H1 (cell line): ENCODE measurements around the gene MRPL36. TPM values are rescaled to one million over a fixed set of nuclear protein-coding genes. Genes with fewer than 3 reads are reported as not detected.

Experiments used
- CTCF ChIA-PET: fragments of 300-600 bp; sonication (Branson Sonifier 250); formaldehyde crosslinking; loops from one replicate; lab custom pipeline; 2021; ENCODE audit not compliant: partially characterized antibody; lab: Charles Lee
- POLR2A ChIA-PET: fragments of 300-600 bp; sonication (Branson Sonifier 250); formaldehyde crosslinking; loops from one replicate; lab custom pipeline; 2021; ENCODE audit warnings: inconsistent platforms; ENCODE audit not compliant: partially characterized antibody; lab: Charles Lee
- DNase-seq, 2 experiments: peaks; one replicate each; pipeline versions ENCODE4 v3.0.0 to v3.0.0-alpha.2; 2010 to 2022; ENCODE audit warnings: low spot score in 2 of 2, low read depth in 1 of 2, mixed read lengths in 1 of 2
- FAIRE-seq: peaks from 2 replicates; lab custom pipeline; 2011; peaks lifted over from hg19 to GRCh38; lab: Jason Lieb, UNC
- H2AFZ ChIP-seq: 2 replicates; pipeline ENCODE4 v1.8.1; 2012; ENCODE audit warnings: low read length, inconsistent platforms
- H2AK5ac ChIP-seq: 2 replicates; pipeline ENCODE4 v1.6.1; 2013; ENCODE audit warnings: low read depth, low read length
- H2BK120ac ChIP-seq: replicated peaks from 2 replicates; pipeline ENCODE3; 2013; ENCODE audit warnings: low read depth, low read length, inconsistent platforms
- H2BK12ac ChIP-seq: 2 replicates; pipeline ENCODE4 v1.6.1; 2013; ENCODE audit warnings: low read depth, low read length
- H2BK15ac ChIP-seq: 2 replicates; pipeline ENCODE4 v1.6.1; 2013; ENCODE audit warnings: low read length
- H2BK20ac ChIP-seq: 2 replicates; pipeline ENCODE4 v1.6.1; 2013; ENCODE audit warnings: low read length
- H2BK5ac ChIP-seq: 2 replicates; pipeline ENCODE4 v1.6.1; 2013; ENCODE audit warnings: low read depth, low read length
- H3K14ac ChIP-seq: 2 replicates; pipeline ENCODE4 v1.6.1; 2013; ENCODE audit warnings: inconsistent platforms; ENCODE audit not compliant: insufficient read length
- H3K18ac ChIP-seq: 2 replicates; pipeline ENCODE4 v1.6.1; 2013; ENCODE audit warnings: low read length; ENCODE audit errors: extremely low read depth
- H3K23ac ChIP-seq: 2 replicates; pipeline ENCODE4 v1.6.1; 2013; ENCODE audit warnings: inconsistent platforms; ENCODE audit not compliant: insufficient read length
- H3K23me2 ChIP-seq: 2 replicates; pipeline ENCODE4 v1.6.1; 2013; ENCODE audit warnings: low read depth, low read length
- H3K27ac ChIP-seq: 2 replicates; pipeline ENCODE4 v1.6.1; 2011; ENCODE audit warnings: low read depth, low read length, inconsistent platforms
- H3K27me3 ChIP-seq, 4 experiments: replicated peaks in 1 of 4; 1 replicate in 1 of 4; 2 replicates in 3 of 4; pipeline versions ENCODE4 v1.6.1 to v1.8.1; 2011 to 2013; ENCODE audit warnings: low read length in 3 of 4, mild to moderate bottlenecking in 3 of 4, inconsistent platforms in 2 of 4, mixed read lengths in 2 of 4, moderate library complexity in 1 of 4; ENCODE audit not compliant: control insufficient read depth in 3 of 4, insufficient read depth in 3 of 4; ENCODE audit errors: extremely low read depth in 1 of 4
- H3K36me3 ChIP-seq, 4 experiments: 2 replicates each; pipeline versions ENCODE4 v1.6.1 to v1.8.1; 2011 to 2013; ENCODE audit warnings: mild to moderate bottlenecking in 4 of 4, low read length in 3 of 4, moderate library complexity in 2 of 4, control low read depth in 1 of 4, inconsistent platforms in 1 of 4; ENCODE audit not compliant: insufficient read depth in 4 of 4, control insufficient read depth in 2 of 4
- H3K4ac ChIP-seq: replicated peaks from 2 replicates; pipeline ENCODE3; 2013; ENCODE audit warnings: low read length, low read depth, mixed read lengths, inconsistent platforms; ENCODE audit not compliant: insufficient read length
- H3K4me1 ChIP-seq, 4 experiments: replicated peaks in 1 of 4; 1 replicate in 1 of 4; 2 replicates in 3 of 4; pipeline versions ENCODE4 v1.6.1 to v1.8.1; 2011 to 2013; ENCODE audit warnings: low read length in 3 of 4, inconsistent platforms in 2 of 4, mixed read lengths in 1 of 4; ENCODE audit not compliant: insufficient read depth in 4 of 4, control insufficient read depth in 3 of 4
- H3K4me2 ChIP-seq, 2 experiments: 2 replicates each; pipeline versions ENCODE4 v1.6.1 to v1.8.1; 2011 to 2013; ENCODE audit warnings: low read depth in 2 of 2, low read length in 2 of 2, control low read depth in 1 of 2, inconsistent platforms in 1 of 2, mild to moderate bottlenecking in 1 of 2; ENCODE audit not compliant: insufficient read depth in 1 of 2
- H3K4me3 ChIP-seq, 4 experiments: fragments of 200-600, 300-600 bp in 1 of 4; sonication (generic), shearing (Covaris generic), sonication (Bioruptor Twin) in 1 of 4; 2 replicates each; pipeline versions ENCODE4 v1.5.1 to v1.8.1; 2011 to 2016; ENCODE audit warnings: low read length in 4 of 4, low read depth in 3 of 4, control low read depth in 2 of 4, inconsistent platforms in 2 of 4, mild to moderate bottlenecking in 2 of 4, mixed read lengths in 1 of 4, moderate library complexity in 1 of 4; ENCODE audit not compliant: insufficient read depth in 2 of 4; ENCODE audit errors: extremely low read depth in 1 of 4
- H3K56ac ChIP-seq: replicated peaks from 2 replicates; pipeline ENCODE3; 2013; ENCODE audit warnings: low read depth, mild to moderate bottlenecking, mixed read lengths, low read length, inconsistent platforms; ENCODE audit not compliant: insufficient read length
- H3K79me1 ChIP-seq: 2 replicates; pipeline ENCODE4 v1.6.1; 2013; ENCODE audit warnings: low read depth, low read length, control low read depth
- H3K79me2 ChIP-seq, 2 experiments: 2 replicates each; pipeline versions ENCODE4 v1.6.1 to v1.8.1; 2012 to 2013; ENCODE audit warnings: low read length in 2 of 2, mild to moderate bottlenecking in 2 of 2, inconsistent platforms in 1 of 2; ENCODE audit not compliant: insufficient read depth in 2 of 2, control insufficient read depth in 1 of 2
- H3K9ac ChIP-seq, 4 experiments: replicated peaks in 1 of 4; 1 replicate in 1 of 4; 2 replicates in 3 of 4; pipeline versions ENCODE4 v1.6.1 to v1.8.1; 2011 to 2013; ENCODE audit warnings: low read depth in 3 of 4, low read length in 3 of 4, control low read depth in 2 of 4, mild to moderate bottlenecking in 2 of 4, moderate library complexity in 2 of 4, inconsistent platforms in 1 of 4; ENCODE audit errors: extremely low read depth in 1 of 4
- H3K9me3 ChIP-seq, 2 experiments: 2 replicates each; pipeline versions ENCODE4 v1.6.1 to v1.8.1; 2012 to 2013; ENCODE audit warnings: mild to moderate bottlenecking in 2 of 2, moderate library complexity in 2 of 2, control low read depth in 1 of 2, inconsistent platforms in 1 of 2, low read depth in 1 of 2, low read length in 1 of 2, mixed read lengths in 1 of 2; ENCODE audit not compliant: insufficient read depth in 2 of 2
- H4K20me1 ChIP-seq, 2 experiments: replicated peaks in 1 of 2; 2 replicates each; pipeline versions ENCODE3 to v1.8.1; 2011 to 2013; ENCODE audit warnings: inconsistent platforms in 2 of 2, low read length in 2 of 2, mild to moderate bottlenecking in 1 of 2; ENCODE audit not compliant: insufficient read depth in 2 of 2, control insufficient read depth in 1 of 2
- H4K5ac ChIP-seq: 2 replicates; pipeline ENCODE4 v1.6.1; 2013; ENCODE audit warnings: low read length, low read depth, mixed read lengths, inconsistent platforms; ENCODE audit not compliant: insufficient read length
- H4K8ac ChIP-seq: 2 replicates; pipeline ENCODE4 v1.8.0; 2013; ENCODE audit warnings: mild to moderate bottlenecking, moderate library complexity, low read length, inconsistent platforms; ENCODE audit not compliant: insufficient read depth; ENCODE audit errors: extremely low read depth
- H4K91ac ChIP-seq: replicated peaks from 2 replicates; pipeline ENCODE3; 2013; ENCODE audit warnings: low read length, mixed read lengths, inconsistent platforms; ENCODE audit not compliant: insufficient read length
- ASH2L ChIP-seq: fragments of 200-600, 300-600 bp; sonication (generic); IDR thresholded peaks from one replicate; pipeline ENCODE4 v1.7.1; 2017; ENCODE audit warnings: low read length
- BACH1 ChIP-seq: IDR thresholded peaks from 2 replicates; pipeline ENCODE4 v1.6.1; 2012; ENCODE audit warnings: low read length, improper control_type of control experiment
- MAX ChIP-seq: IDR thresholded peaks from 2 replicates; pipeline ENCODE4 v1.6.1; 2012; ENCODE audit warnings: inconsistent platforms
- RAD21 ChIP-seq, 2 experiments: IDR thresholded peaks in 1 of 2; conservative IDR thresholded peaks in 1 of 2; 2 replicates each; pipeline ENCODE4 v1.6.1; 2011; ENCODE audit warnings: low read depth in 2 of 2, low read length in 2 of 2, improper control_type of control experiment in 1 of 2, inconsistent platforms in 1 of 2, mild to moderate bottlenecking in 1 of 2, moderate library complexity in 1 of 2
- SAP30 ChIP-seq: fragments of 300-600 bp; sonication (generic); IDR thresholded peaks from 2 replicates; pipeline ENCODE4 v1.7.1; 2012; ENCODE audit warnings: low read length, moderate library complexity, mild to moderate bottlenecking, inconsistent platforms; ENCODE audit not compliant: insufficient read depth, insufficient replicate concordance
- SIN3A ChIP-seq, 2 experiments: IDR thresholded peaks in 1 of 2; conservative IDR thresholded peaks in 1 of 2; 2 replicates each; pipeline ENCODE4 v1.6.1; 2011 to 2012; ENCODE audit warnings: low read length in 2 of 2, improper control_type of control experiment in 1 of 2, low read depth in 1 of 2, mild to moderate bottlenecking in 1 of 2
- TAF1 ChIP-seq: IDR thresholded peaks from 2 replicates; pipeline ENCODE4 v1.6.1; 2011; ENCODE audit warnings: mild to moderate bottlenecking, low read depth, low read length
- USF2 ChIP-seq: IDR thresholded peaks from 2 replicates; pipeline ENCODE4 v1.6.1; 2011; ENCODE audit warnings: low read length, improper control_type of control experiment
- WGBS, 2 experiments: shearing (Covaris generic) in 1 of 2; methylation state at CpG; one replicate each; pipeline versions ENCODE4 v1.1.6 to v1.1.7; 2013 to 2015; ENCODE audit warnings: low lambda C conversion rate in 2 of 2, mixed read lengths in 2 of 2, inconsistent platforms in 1 of 2, low coverage in 1 of 2, missing lambda C conversion rate in 1 of 2; ENCODE audit not compliant: insufficient replicate concordance in 2 of 2, insufficient coverage in 1 of 2, insufficient read length in 1 of 2; ENCODE audit errors: extremely low coverage in 1 of 2, missing lambda C conversion rate in 1 of 2; 5-methylcytosine and 5-hydroxymethylcytosine counted together
- polyA plus RNA-seq, 7 experiments: library from polyadenylated mRNA; depleted of rRNA in 3 of 7; stranded (reverse) in 5 of 7; unstranded in 2 of 7; fragments of >200 nt in 5 of 7; fragments of 200-250 nt in 2 of 7; gene quantifications; 1 replicate in 5 of 7; 2 replicates in 1 of 7; 4 replicates in 1 of 7; pipeline versions ENCODE4 v1.2.1 to v1.2.3, GENCODE V29; 2011 to 2013; ENCODE audit warnings: missing spikeins in 2 of 7, mixed read lengths in 2 of 7
- total RNA-seq: library from RNA; stranded (reverse); fragmentation: NEBNext Ultra II Directional; extraction: Animal tissue kit (Norgen Biotek cat#: 25700); gene quantifications from 2 replicates; pipeline ENCODE4 v1.2.1, GENCODE V29; 2021

MRPL36 gene
- total and polyA plus RNA-seq, 2 of the 8 experiments (the other 6 are each of a cell fraction or from before 2014, with no cell fraction given) = 56.3 to 81.5 TPM

GRCh38 chr5:1800472-1801221 is 1.0 kb upstream of the MRPL36 start:
- FAIRE-seq = no peak
- no peak overlapping the region for H2BK15ac ChIP-seq
- CTCF ChIA-PET = interaction anchor here (0.9 to 1.6 kb wide), 3 partner anchors 129 to 298 kb away, joined by 3 to 4 read pairs (median 3); no protein-coding TSS in a partner anchor

More at GRCh38 chr5:1800472-1801221, 1.0 kb upstream of the MRPL36 start:
- DNase-seq = no peak
- peak overlapping the region; percentile 70 for H3K56ac ChIP-seq
- POLR2A ChIA-PET = interaction anchor here (0.7 to 2.7 kb wide), 15 partner anchors 9 to 391 kb away, joined by 3 to 12 read pairs (median 4); no protein-coding TSS in a partner anchor
- H4K5ac ChIP-seq = peak overlapping the region; percentile 89
- no peak overlapping the region; the same call in 1 of the 2 replicates for H2AK5ac ChIP-seq
- peaks cover 0 to 7% (median 5%) of the 10 kb centered on the region in 4 experiments; a peak in 6 of 7 replicates for H3K4me1 ChIP-seq
- peaks cover 17% of the 10 kb centered on the region for H3K23me2 ChIP-seq
- H3K4ac ChIP-seq = peak overlapping the region; percentile 9
- no peak overlapping the region for H3K14ac ChIP-seq
- H3K9me3 ChIP-seq = no peaks in the 10 kb centered on the region
- H3K4me3 ChIP-seq = peak overlapping the region; percentile 87 to 94 (median 93)
- peaks cover 15% of the 10 kb centered on the region for H3K79me1 ChIP-seq
- no peak overlapping the region for H2BK20ac ChIP-seq
- peaks cover 15 to 67% of the 10 kb centered on the region in 2 experiments for H3K79me2 ChIP-seq
- no peak overlapping the region; the same call in 1 of the 2 replicates for H3K18ac ChIP-seq
- peak overlapping the region; percentile 88 for H3K27ac ChIP-seq
- H2BK12ac ChIP-seq = no peak overlapping the region
- no peak overlapping the region for H2BK120ac ChIP-seq
- peak overlapping the region; percentile 18; the same call in 1 of the 2 replicates for H2AFZ ChIP-seq
- H2BK5ac ChIP-seq = peak overlapping the region; percentile 61
- H4K20me1 ChIP-seq = peaks cover 13 to 20% of the 10 kb centered on the region in 2 experiments
- TF ChIP-seq RAD21 (IDR thresholded peaks at IDR 0.05 in 1 of 2, conservative IDR thresholded peaks at IDR 0.05 in 1 of 2; ENCODE audit: low read depth in 2 of 2, low read length in 2 of 2) = no peak
- TF ChIP-seq BACH1 = no peak
- TF ChIP-seq MAX = peak; percentile 29
- TF ChIP-seq SAP30 = peak; percentile 37
- peak; percentile 49; the same call in 1 of the 2 replicates for TF ChIP-seq USF2
- TF ChIP-seq TAF1 = 0 out of 2 replicates have a peak, but pooled peaks have one; percentile 13
- TF ChIP-seq SIN3A (conservative IDR thresholded peaks at IDR 0.05 in 1 of 2, IDR thresholded peaks at IDR 0.05 in 1 of 2; ENCODE audit: low read depth in 1 of 2, low read length in 2 of 2) = peak in 1 of 2 experiments; percentile 7; a peak in 1 of 4 replicates
- peak; percentile 72 for TF ChIP-seq ASH2L
- TF ChIP-seq, all 59 proteins: peak for 6
- H3K23ac ChIP-seq = no peak overlapping the region
- peak overlapping the region; percentile 88 to 97 for H3K4me2 ChIP-seq
- H3K9ac ChIP-seq = peak overlapping the region; percentile 58 to 94 (median 80)
- H3K27me3 ChIP-seq = no peaks in the 10 kb centered on the region
- H4K91ac ChIP-seq = peak overlapping the region; percentile 44
- H3K36me3 ChIP-seq = peaks cover 31 to 57% (median 46%) of the 10 kb centered on the region in 4 experiments
- 2% methylated on average over 28 of the region's 28 CpGs; no CpG with 5 or more reads in 1 of the 2 experiments for WGBS, 2 experiments
- H4K8ac ChIP-seq = peak overlapping the region; percentile 87; the same call in 1 of the 2 replicates
